ENCODE results near the gene ZNF175.
A peak's percentile ranks its signal among the peaks of the same experiment; 100 is the strongest.

The ZNF175 gene

GRCh38 chr19:51560339-51560738 lies 10.7 kb upstream of the ZNF175 start:
- DNase-seq (ENCODE audit: insufficient read length, low spot score) (no peak), FAIRE-seq (no peak)
- TF ChIP-seq POLR2A (IDR thresholded peaks at IDR 0.05; ENCODE audit: low read depth, low read length) = no peak

- TF ChIP-seq POLR2A (IDR thresholded peaks at IDR 0.05; ENCODE audit: low read depth, low read length) = no peak
- DNase-seq (ENCODE audit: insufficient read length, low spot score) = no peak
- no peak for FAIRE-seq
These were observed 6.3 kb upstream of the ZNF175 start for GRCh38 chr19:51564791-51565190.

GRCh38 chr19:51565583-51565982 lies 5.5 kb upstream of the ZNF175 start:
- FAIRE-seq = no peak
- no peak for TF ChIP-seq POLR2A (IDR thresholded peaks at IDR 0.05; ENCODE audit: low read depth, low read length)
- DNase-seq (ENCODE audit: insufficient read length, low spot score) = no peak

- FAIRE-seq = no peak
- DNase-seq (ENCODE audit: insufficient read length, low spot score) = no peak
- TF ChIP-seq POLR2A (IDR thresholded peaks at IDR 0.05; ENCODE audit: low read depth, low read length) = no peak
These were observed 4.5 kb upstream of the ZNF175 start for GRCh38 chr19:51566489-51567100.

- no peak for FAIRE-seq
- no peak for TF ChIP-seq POLR2A (IDR thresholded peaks at IDR 0.05; ENCODE audit: low read depth, low read length)
- DNase-seq (ENCODE audit: insufficient read length, low spot score) = no peak
These were observed 3.5 kb upstream of the ZNF175 start for GRCh38 chr19:51567583-51567982.

GRCh38 chr19:51568456-51568855 lies 2.6 kb upstream of the ZNF175 start:
- no peak for TF ChIP-seq POLR2A (IDR thresholded peaks at IDR 0.05; ENCODE audit: low read depth, low read length)
- no peak for FAIRE-seq
- DNase-seq (ENCODE audit: insufficient read length, low spot score) = no peak

GRCh38 chr19:51571599-51571998 lies 516 bp downstream of the ZNF175 start:
- DNase-seq (ENCODE audit: insufficient read length, low spot score) (no peak), FAIRE-seq (no peak)
- no peak for TF ChIP-seq POLR2A (IDR thresholded peaks at IDR 0.05; ENCODE audit: low read depth, low read length)

GRCh38 chr19:51572410-51572809 lies 1.3 kb downstream of the ZNF175 start:
- DNase-seq (ENCODE audit: insufficient read length, low spot score) (no peak), FAIRE-seq (no peak)
- TF ChIP-seq POLR2A (IDR thresholded peaks at IDR 0.05; ENCODE audit: low read depth, low read length) = no peak

- peak; percentile 95 for FAIRE-seq
- peak; percentile 53 for DNase-seq (ENCODE audit: insufficient read length, low spot score)
- TF ChIP-seq POLR2A (IDR thresholded peaks at IDR 0.05; ENCODE audit: low read depth, low read length) = no peak
These were observed 1.8 kb downstream of the ZNF175 start for GRCh38 chr19:51572908-51573307.

- no peak for FAIRE-seq
These were observed 2.2 kb downstream of the ZNF175 start for GRCh38 chr19:51573331-51573730.

GRCh38 chr19:51576850-51577249 lies 5.8 kb downstream of the ZNF175 start:
- FAIRE-seq (no peak), DNase-seq (ENCODE audit: insufficient read length, low spot score) (no peak)
- no peak for TF ChIP-seq POLR2A (IDR thresholded peaks at IDR 0.05; ENCODE audit: low read depth, low read length)

More at GRCh38 chr19:51573331-51573730, 2.2 kb downstream of the ZNF175 start:
- DNase-seq (ENCODE audit: insufficient read length, low spot score) = peak; percentile 11
- no peak for TF ChIP-seq POLR2A (IDR thresholded peaks at IDR 0.05; ENCODE audit: low read depth, low read length)

- DNase-seq (ENCODE audit: insufficient read length, low spot score) (no peak), FAIRE-seq (no peak)
- no peak for TF ChIP-seq POLR2A (IDR thresholded peaks at IDR 0.05; ENCODE audit: low read depth, low read length)
These were observed 15.1 kb downstream of the ZNF175 start for GRCh38 chr19:51586103-51586728.

- TF ChIP-seq POLR2A (IDR thresholded peaks at IDR 0.05; ENCODE audit: low read depth, low read length) = no peak
- DNase-seq (ENCODE audit: insufficient read length, low spot score) (no peak), FAIRE-seq (no peak)
These were observed 15.7 kb downstream of the ZNF175 start for GRCh38 chr19:51586799-51587198.

- FAIRE-seq = no peak
- TF ChIP-seq POLR2A (IDR thresholded peaks at IDR 0.05; ENCODE audit: low read depth, low read length) = no peak
- DNase-seq (ENCODE audit: insufficient read length, low spot score) = no peak
These were observed 16.4 kb downstream of the ZNF175 start for GRCh38 chr19:51587264-51588191.

Measured in H54 (cell line).